Hepatic stellate cell (primary cell): ENCODE measurements around the gene WAPL.
"Not testable (repeated sequence)": the region's sequence is repeated elsewhere in the genome, so short reads cannot be mapped to it uniquely, and the experiment has no call there.

Experiments
- DNase-seq: peaks from one replicate; pipeline ENCODE4 v3.0.0; 2011; ENCODE audit warnings: low spot score

WAPL gene

GRCh38 chr10:86521678-86522509 is at the start of gene WAPL:
TSS of gene WAPL (minus strand) at chr10:86521792. CDS start at chr10:86518069, 3,723 bp downstream.
- DNase-seq: peak; percentile 99

GRCh38 chr10:86569335-86569734 is 47.7 kb upstream of the WAPL start:
- DNase-seq: no peak

GRCh38 chr10:86566518-86566917 is 44.9 kb upstream of the WAPL start:
- not testable (repeated sequence) for DNase-seq

GRCh38 chr10:86563338-86563737 is 41.7 kb upstream of the WAPL start:
- not testable (repeated sequence) for DNase-seq

GRCh38 chr10:86558695-86559094 is 37.1 kb upstream of the WAPL start:
- DNase-seq: not testable (repeated sequence)

GRCh38 chr10:86556933-86557649 is 35.5 kb upstream of the WAPL start:
- no peak for DNase-seq

GRCh38 chr10:86556532-86556931 is 34.9 kb upstream of the WAPL start:
- no peak for DNase-seq

- no peak for DNase-seq
Observed at GRCh38 chr10:86553639-86554038, 32.0 kb upstream of the WAPL start.

GRCh38 chr10:86553213-86553612 is 31.6 kb upstream of the WAPL start:
- DNase-seq: no peak

- no peak for DNase-seq
Observed at GRCh38 chr10:86547296-86547695, 25.7 kb upstream of the WAPL start.

- DNase-seq: no peak
Observed at GRCh38 chr10:86545101-86545500, 23.5 kb upstream of the WAPL start.

- DNase-seq: no peak
Observed at GRCh38 chr10:86540016-86540415, 18.4 kb upstream of the WAPL start.

GRCh38 chr10:86538547-86538946 is 17.0 kb upstream of the WAPL start:
- no peak for DNase-seq

- DNase-seq: not testable (repeated sequence)
Observed at GRCh38 chr10:86538040-86538439, 16.4 kb upstream of the WAPL start.

GRCh38 chr10:86536294-86536861 is 14.8 kb upstream of the WAPL start:
- DNase-seq: no peak

GRCh38 chr10:86535132-86535882 is 13.7 kb upstream of the WAPL start:
- DNase-seq: peak; percentile 75

GRCh38 chr10:86533328-86533727 is 11.7 kb upstream of the WAPL start:
- DNase-seq: no peak

- not testable (repeated sequence) for DNase-seq
Observed at GRCh38 chr10:86528736-86529135, 7.1 kb upstream of the WAPL start.

- DNase-seq: no peak
Observed at GRCh38 chr10:86526606-86527005, 5.0 kb upstream of the WAPL start.

- DNase-seq: not testable (repeated sequence)
Observed at GRCh38 chr10:86525713-86526112, 4.1 kb upstream of the WAPL start.

- no peak for DNase-seq
Observed at GRCh38 chr10:86524225-86524962, 2.8 kb upstream of the WAPL start.
